ENCODE measurements around the gene HERPUD2. TPM values are rescaled to one million over a fixed set of nuclear protein-coding genes. Genes with fewer than 3 reads are reported as not detected.
"Not testable (repeated sequence)": the region's sequence is repeated elsewhere in the genome, so short reads cannot be mapped to it uniquely, and the experiment has no call there.

Gene HERPUD2
- total and polyA plus RNA-seq, 2 of the 4 experiments (the other 2 are of a cell fraction) = 22.2 to 27.2 TPM

DNA sequence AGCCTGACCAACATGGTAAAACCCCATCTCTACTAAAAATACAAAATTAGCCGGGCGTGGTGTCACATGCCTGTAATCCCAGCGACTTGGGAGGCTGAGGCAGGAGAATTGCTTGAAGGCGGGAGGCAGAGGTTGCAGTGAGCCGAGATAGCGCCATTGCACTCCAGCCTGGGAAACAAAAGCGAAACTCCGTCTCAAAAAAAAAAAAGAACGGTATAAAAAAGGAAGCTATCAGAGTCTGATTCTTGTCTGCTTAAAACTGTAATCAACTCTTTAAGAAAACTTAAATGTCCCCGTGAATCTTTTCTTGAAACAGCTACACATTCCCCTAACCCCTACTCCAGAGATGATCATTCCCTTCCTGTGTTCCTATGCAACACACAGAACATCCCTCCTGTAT, 4.3 kb downstream of the HERPUD2 start:
- CTCF ChIA-PET; BruUV-seq (replicated peaks); in situ Hi-C loops (cut with MboI; ENCODE audit: low sequenced_read_pairs): not testable (repeated sequence)

More for the DNA sequence above, 4.3 kb downstream of the HERPUD2 start:
- H3K27me3 ChIP-seq (ENCODE audit: control insufficient read depth, insufficient read depth, low read length); H2AFZ ChIP-seq (replicated peaks; ENCODE audit: low read length, poor library complexity); H2AK5ac ChIP-seq (ENCODE audit: low read depth, low read length); DNase-seq; H3K27ac ChIP-seq (ENCODE audit: insufficient read depth, low read length); dilution Hi-C loops (cut with HindIII; ENCODE audit: low sequenced_read_pairs, unreplicated experiment); H3K4me3 ChIP-seq (ENCODE audit: insufficient read depth, low read depth, low read length); H2BK20ac ChIP-seq (ENCODE audit: low read depth, low read length); H3K23ac ChIP-seq (ENCODE audit: low read depth, low read length); H2BK120ac ChIP-seq (ENCODE audit: low read depth, low read length); H4K8ac ChIP-seq (ENCODE audit: low read depth in 2 of 2, low read length in 2 of 2); H3K14ac ChIP-seq (replicated peaks; ENCODE audit: low read depth, low read length); H3K18ac ChIP-seq (ENCODE audit: low read depth, low read length); H3K9me1 ChIP-seq (ENCODE audit: insufficient read depth, low read length); H3K4me1 ChIP-seq (ENCODE audit: control insufficient read depth, insufficient read depth, low read length); H4K91ac ChIP-seq (ENCODE audit: insufficient read depth, low read depth, low read length); H3K4me2 ChIP-seq (ENCODE audit: low read depth, low read length); H3K36me3 ChIP-seq (ENCODE audit: control insufficient read depth, insufficient read depth, low read length); H3K9ac ChIP-seq (ENCODE audit: low read depth, low read length); H3K4ac ChIP-seq (ENCODE audit: low read depth, low read length); ATAC-seq (ENCODE audit: low read depth); H2BK5ac ChIP-seq (ENCODE audit: low read depth, low read length, poor library complexity, severe bottlenecking); H2AK9ac ChIP-seq (replicated peaks; ENCODE audit: low read depth, low read length, poor library complexity); H2BK15ac ChIP-seq (ENCODE audit: low read depth, low read length); H3K9me3 ChIP-seq (ENCODE audit: control insufficient read depth, insufficient read depth, low read length); H4K5ac ChIP-seq (ENCODE audit: low read depth, low read length); H3K56ac ChIP-seq (ENCODE audit: extremely low read depth, insufficient read depth, low read length); POLR2A ChIA-PET (ENCODE audit: unreplicated experiment): not testable (repeated sequence)
- H3K79me1 ChIP-seq (ENCODE audit: low read depth in 1 of 2, low read length in 2 of 2) = peaks cover 17 to 58% of the 10 kb centered on the region in 2 experiments
- intact Hi-C loops (cut with micrococcal nuclease) = loop anchor here (5.0 kb wide), 1 partner anchor 43 kb away; no protein-coding TSS in a partner anchor
- 99% methylated on average over 10 of the region's 10 CpGs; no CpG with 5 or more reads in 1 of the 2 experiments for WGBS, 2 experiments (ENCODE audit: extremely low coverage in 2 of 2, insufficient read length in 1 of 2)
- peaks cover 20% of the 10 kb centered on the region for H4K20me1 ChIP-seq (ENCODE audit: insufficient read depth, low read length)
